Keratinocyte (primary cell): Measurements from ENCODE around the gene SESN3. TPM values are rescaled to one million over a fixed set of nuclear protein-coding genes. Genes with fewer than 3 reads are reported as not detected.

Experiments used
- DNase-seq: peaks from one replicate; pipeline ENCODE4 v3.0.0-alpha.2; 2011; ENCODE audit warnings: low read depth, missing footprints, low spot score
- FAIRE-seq: peaks from 2 replicates; lab custom pipeline; 2011; peaks lifted over from hg19 to GRCh38; lab: Jason Lieb, UNC
- H2AFZ ChIP-seq: 2 replicates; pipeline ENCODE4 v1.6.0; 2012; ENCODE audit warnings: low read length, control low read depth, inconsistent platforms; ENCODE audit not compliant: control insufficient read depth
- H3K27ac ChIP-seq: 2 replicates; pipeline ENCODE4 v1.5.1; 2011; ENCODE audit warnings: low read length; ENCODE audit not compliant: control insufficient read depth, insufficient read depth
- H3K27me3 ChIP-seq: 3 replicates; pipeline ENCODE4 v1.6.0; 2011; ENCODE audit warnings: low read length; ENCODE audit not compliant: control insufficient read depth, insufficient read depth; ENCODE audit errors: extremely low read depth
- H3K36me3 ChIP-seq, 2 experiments: 2 replicates in 1 of 2; 3 replicates in 1 of 2; pipeline ENCODE4 v1.5.1; 2011; ENCODE audit warnings: low read length in 2 of 2, mild to moderate bottlenecking in 1 of 2; ENCODE audit not compliant: control insufficient read depth in 2 of 2, insufficient read depth in 2 of 2; ENCODE audit errors: extremely low read depth in 1 of 2
- H3K4me1 ChIP-seq: 3 replicates; pipeline ENCODE4 v1.5.1; 2011; ENCODE audit warnings: low read length; ENCODE audit not compliant: control insufficient read depth, insufficient read depth; ENCODE audit errors: extremely low read depth
- H3K4me2 ChIP-seq: 3 replicates; pipeline ENCODE4 v1.6.0; 2011; ENCODE audit warnings: low read depth, low read length; ENCODE audit not compliant: control insufficient read depth, insufficient read depth; ENCODE audit errors: extremely low read depth
- H3K4me3 ChIP-seq, 3 experiments: fragments of 200-600 bp in 1 of 3; sonication (generic) in 1 of 3; 2 replicates in 2 of 3; 3 replicates in 1 of 3; pipeline ENCODE4 v1.5.1; 2011 to 2016; ENCODE audit warnings: low read length in 3 of 3, mild to moderate bottlenecking in 3 of 3, control low read depth in 2 of 3, inconsistent platforms in 1 of 3, low read depth in 1 of 3, mixed read lengths in 1 of 3, mixed run types in 1 of 3, moderate library complexity in 1 of 3; ENCODE audit not compliant: control insufficient read depth in 2 of 3, insufficient read depth in 2 of 3; ENCODE audit errors: extremely low read depth in 1 of 3
- H3K79me2 ChIP-seq: 2 replicates; pipeline ENCODE4 v1.6.0; 2012; ENCODE audit warnings: low read length; ENCODE audit not compliant: control insufficient read depth, insufficient read depth
- H3K9ac ChIP-seq: 3 replicates; pipeline ENCODE4 v1.6.0; 2011; ENCODE audit warnings: low read length; ENCODE audit not compliant: control insufficient read depth, insufficient read depth; ENCODE audit errors: extremely low read depth
- H3K9me1 ChIP-seq: 3 replicates; pipeline ENCODE4 v1.6.0; 2011; ENCODE audit warnings: low read length; ENCODE audit not compliant: control insufficient read depth, insufficient read depth; ENCODE audit errors: extremely low read depth
- H3K9me3 ChIP-seq: 2 replicates; pipeline ENCODE4 v1.5.1; 2012; ENCODE audit warnings: low read depth, low read length; ENCODE audit not compliant: control insufficient read depth
- H4K20me1 ChIP-seq: 3 replicates; pipeline ENCODE4 v1.6.0; 2011; ENCODE audit warnings: low read length; ENCODE audit not compliant: control insufficient read depth, insufficient read depth; ENCODE audit errors: extremely low read depth
- CTCF ChIP-seq, 3 experiments: IDR thresholded peaks in 1 of 3; conservative IDR thresholded peaks in 1 of 3; optimal IDR thresholded peaks in 1 of 3; 2 replicates in 2 of 3; 3 replicates in 1 of 3; pipeline versions ENCODE3 to v1.5.1; 2011; ENCODE audit warnings: low read length in 3 of 3, mild to moderate bottlenecking in 3 of 3, moderate library complexity in 2 of 3, control low read depth in 1 of 3, inconsistent platforms in 1 of 3; ENCODE audit not compliant: insufficient read depth in 2 of 3; ENCODE audit errors: extremely low read depth in 1 of 3
- EZH2 ChIP-seq: IDR thresholded peaks from one replicate; pipeline ENCODE4 v1.6.1; 2012; ENCODE audit warnings: inconsistent platforms, mild to moderate bottlenecking, low read length, moderate library complexity
- dilution Hi-C: fragments of 300-500 bp; cut with MboI; formaldehyde crosslinking; loops from one replicate; pipeline ENCODE4 v1.7.0; 2020; ENCODE audit warnings: low sequenced_read_pairs; ENCODE audit not compliant: extremely low pct_ligation_motif_present
- polyA plus RNA-seq, 5 experiments: library from polyadenylated mRNA; depleted of rRNA in 3 of 5; stranded (reverse) in 3 of 5; stranded (forward) in 1 of 5; unstranded in 1 of 5; fragments of >200 nt; gene quantifications; 1 replicate in 1 of 5; 2 replicates in 3 of 5; 3 replicates in 1 of 5; pipeline versions ENCODE4 v1.2.1 to v1.2.3, GENCODE V29; 2011 to 2012; ENCODE audit warnings: missing spikeins in 2 of 5, low read depth in 1 of 5, low replicate concordance in 1 of 5

Gene SESN3
- polyA plus RNA-seq, 1 donor (not counting 4 experiments of a cell fraction or from before 2014, with no cell fraction given), result 35.2 TPM

GRCh38 chr11:95166781-95167180 lies 64.2 kb downstream of the SESN3 start:
- Histone ChIP-seq H4K20me1 (no peaks in the 10 kb centered on the region), H3K4me1 (no peaks in the 10 kb centered on the region), H3K9me3 (no peaks in the 10 kb centered on the region), H3K36me3 (peaks cover 0 to 3% of the 10 kb centered on the region in 2 experiments), H3K27me3 (no peaks in the 10 kb centered on the region), H2AFZ (no peak overlapping the region), H3K27ac (no peak overlapping the region), H3K4me2 (no peak overlapping the region), H3K4me3 (no peak overlapping the region), H3K79me2 (no peaks in the 10 kb centered on the region), H3K9ac (no peak overlapping the region), H3K9me1 (no peaks in the 10 kb centered on the region)
- dilution Hi-C loops, result no loop called here
- DNase-seq (no peak), FAIRE-seq (no peak)
- no peak for TF ChIP-seq CTCF (optimal IDR thresholded peaks at IDR 0.05 in 1 of 3, IDR thresholded peaks at IDR 0.05 in 1 of 3, conservative IDR thresholded peaks at IDR 0.05 in 1 of 3; ENCODE audit: extremely low read depth in 1 of 3, insufficient read depth in 2 of 3, low read length in 3 of 3)
- no peak for TF ChIP-seq EZH2

DNA sequence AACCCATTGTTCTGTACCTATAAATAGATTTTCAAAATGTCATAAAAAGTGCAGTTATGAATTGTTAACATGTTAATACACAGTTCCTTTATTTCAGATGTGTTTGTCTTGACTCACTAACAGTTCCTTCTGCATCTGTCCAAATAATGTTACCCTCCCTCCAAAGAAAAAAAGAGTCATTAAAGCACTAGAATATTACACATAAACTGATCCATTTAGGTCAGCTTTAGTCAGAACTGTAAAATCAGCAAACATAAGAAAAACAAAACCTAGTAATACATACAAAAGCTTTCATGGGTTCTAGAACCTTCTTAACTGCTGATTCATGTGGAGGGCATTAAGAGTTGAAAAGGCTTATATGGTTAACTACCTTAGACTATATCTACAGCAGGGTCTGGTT lies 65.4 kb downstream of the SESN3 start:
- Histone ChIP-seq H3K9me1 (no peaks in the 10 kb centered on the region), H3K4me2 (no peak overlapping the region), H3K36me3 (peaks cover 0 to 3% of the 10 kb centered on the region in 2 experiments), H3K79me2 (no peaks in the 10 kb centered on the region), H3K27ac (no peak overlapping the region), H2AFZ (no peak overlapping the region), H4K20me1 (no peaks in the 10 kb centered on the region), H3K9me3 (no peaks in the 10 kb centered on the region), H3K27me3 (no peaks in the 10 kb centered on the region), H3K9ac (no peak overlapping the region), H3K4me3 (no peak overlapping the region), H3K4me1 (no peaks in the 10 kb centered on the region)
- FAIRE-seq (no peak), DNase-seq (no peak)
- TF ChIP-seq EZH2, result no peak
- TF ChIP-seq CTCF (optimal IDR thresholded peaks at IDR 0.05 in 1 of 3, IDR thresholded peaks at IDR 0.05 in 1 of 3, conservative IDR thresholded peaks at IDR 0.05 in 1 of 3; ENCODE audit: extremely low read depth in 1 of 3, insufficient read depth in 2 of 3, low read length in 3 of 3), result no peak
- dilution Hi-C loops, result no loop called here
